ENCODE measurements around the gene CDYL.

Gene CDYL

DNA sequence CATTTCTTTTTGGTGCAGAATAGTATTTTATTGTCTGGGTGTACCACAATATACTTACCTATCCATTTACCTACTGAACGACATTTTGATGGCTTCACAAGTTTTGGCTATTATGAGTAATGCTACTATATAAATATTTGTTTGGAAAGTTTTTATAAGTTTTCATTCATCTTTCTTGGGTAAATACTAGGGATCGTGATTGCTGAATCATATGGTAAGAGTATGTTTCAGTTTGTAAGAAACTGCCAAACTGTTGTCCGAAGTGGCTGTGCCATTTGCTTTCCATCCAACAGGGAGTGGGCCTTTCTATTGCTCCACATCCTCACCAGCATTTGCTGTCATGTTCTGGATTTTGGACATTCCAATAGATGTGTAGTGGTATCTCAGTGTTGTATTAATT is 104.2 kb downstream of the CDYL start:
- DNase-seq (ENCODE audit: low read depth in 2 of 2) = no peak

DNA sequence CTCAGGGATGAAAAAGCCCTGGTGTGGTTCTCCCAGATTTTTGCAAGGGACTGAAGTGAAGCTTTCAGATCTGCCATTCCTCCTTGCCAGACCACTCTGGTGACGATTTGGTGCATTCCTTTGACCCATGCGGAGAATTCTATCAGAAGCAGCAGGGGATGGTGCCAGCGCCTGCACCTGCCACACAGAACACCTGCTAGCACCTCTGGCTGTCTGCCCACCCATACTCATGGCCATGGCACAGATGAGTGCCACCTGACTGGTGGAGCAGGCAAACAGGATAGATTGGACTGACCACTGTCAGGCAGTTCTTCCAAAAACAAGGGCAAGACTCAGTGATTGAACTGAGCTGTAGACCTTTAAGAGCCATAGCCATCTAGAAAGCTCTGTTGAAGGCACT is 107.1 kb downstream of the CDYL start:
- DNase-seq (ENCODE audit: low read depth in 2 of 2) = no peak

DNA sequence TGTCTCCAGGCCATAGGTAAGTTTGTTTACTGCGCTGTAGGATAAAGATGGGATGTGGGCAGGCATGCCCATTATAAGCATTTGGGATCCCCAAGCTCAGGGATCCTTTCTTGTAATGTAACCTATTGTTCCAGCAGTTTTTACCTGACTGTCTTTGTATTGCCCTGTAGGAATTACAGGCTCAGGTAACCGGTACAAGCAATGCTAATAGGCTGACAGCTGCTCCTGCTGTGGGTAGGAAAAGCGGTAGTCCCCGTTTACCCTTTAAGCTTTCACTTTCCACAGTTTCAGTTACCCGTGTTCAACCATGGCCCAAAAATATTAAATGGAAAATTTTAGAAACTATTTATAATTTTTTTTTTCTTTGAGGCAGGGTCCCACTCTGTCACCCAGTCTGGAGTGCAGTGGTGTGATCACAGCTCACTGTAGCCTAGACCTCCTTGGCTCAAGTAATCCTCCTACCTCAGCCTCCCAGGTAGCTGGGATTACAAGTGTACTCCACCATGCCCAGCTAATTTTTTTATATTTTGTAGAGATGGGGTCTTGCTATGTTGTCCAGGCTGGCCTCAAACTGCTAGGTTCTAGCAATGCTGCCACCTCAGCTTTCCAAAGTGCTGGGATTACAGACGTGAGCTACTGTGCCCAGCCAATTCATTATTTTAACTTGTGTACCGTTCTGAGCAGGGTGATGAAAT is 108.6 kb downstream of the CDYL start:
- no peak for DNase-seq (ENCODE audit: low read depth in 2 of 2)

DNA sequence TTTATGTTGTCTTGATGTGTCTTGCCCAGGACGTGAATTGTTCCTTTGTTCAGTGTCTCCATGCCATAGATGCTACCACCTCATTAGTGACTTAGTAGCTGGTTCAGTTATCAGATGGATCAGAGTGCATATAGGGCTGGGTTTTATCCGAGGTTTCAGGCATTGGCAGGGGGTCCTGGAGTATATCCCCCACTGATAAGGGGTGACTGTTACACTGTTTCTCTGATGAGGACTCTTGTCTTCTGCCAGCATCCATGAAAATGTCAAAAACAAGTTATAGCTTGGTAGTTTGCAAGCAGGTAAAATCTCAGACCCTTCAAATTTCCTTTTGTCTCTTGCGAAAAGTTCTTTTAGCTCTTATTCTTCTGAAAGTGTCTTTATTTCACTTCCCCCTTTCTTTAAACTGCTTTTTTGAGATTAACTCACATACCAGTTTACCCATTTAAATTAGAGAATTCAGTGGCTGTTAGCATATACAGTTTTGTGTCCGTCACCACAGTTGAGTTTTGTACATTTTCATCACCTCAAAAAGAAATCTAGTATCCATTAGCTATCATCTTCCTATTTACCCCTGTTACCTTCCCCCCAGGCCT is 109.2 kb downstream of the CDYL start:
- no peak for DNase-seq (ENCODE audit: low read depth in 2 of 2)

DNA sequence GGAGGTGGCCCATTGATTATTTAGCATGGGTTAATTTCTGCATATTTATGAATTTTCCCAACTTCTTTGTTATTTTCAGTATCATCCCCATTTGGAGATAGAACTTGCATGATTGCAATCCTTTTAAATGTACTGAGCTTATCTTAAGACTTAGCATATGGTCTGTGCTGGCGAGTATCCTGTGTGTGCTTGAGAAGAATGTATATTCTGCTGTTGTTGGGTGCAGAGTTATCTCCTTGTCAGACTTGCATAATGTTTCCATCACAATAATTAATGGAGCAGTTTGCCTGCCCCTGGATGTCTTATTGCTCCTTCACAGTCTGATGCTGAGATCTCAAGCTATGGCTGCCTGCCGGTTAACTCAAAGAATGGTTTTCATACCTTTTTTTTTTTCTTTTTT is 112.6 kb downstream of the CDYL start:
- DNase-seq (ENCODE audit: low read depth in 2 of 2) = no peak

DNA sequence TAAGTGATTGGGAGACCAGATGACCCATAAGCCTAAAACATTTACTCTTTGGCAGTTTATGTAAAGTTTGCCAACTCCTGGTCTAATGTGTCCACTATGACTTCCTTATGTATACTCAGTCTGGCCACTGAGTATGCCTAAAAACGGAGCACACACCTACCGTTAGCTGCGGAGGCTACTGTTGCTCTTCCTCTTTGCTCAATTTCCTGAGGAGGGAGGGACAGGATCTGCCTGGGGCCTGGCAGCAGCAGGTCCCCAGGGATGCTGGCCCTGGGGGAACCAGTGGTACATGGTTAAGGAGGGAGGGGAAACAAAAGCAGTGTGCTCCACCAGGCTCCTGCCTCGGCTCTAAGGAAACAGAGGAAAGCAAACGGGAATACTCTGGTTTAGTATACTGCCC is 113.5 kb downstream of the CDYL start:
- DNase-seq (ENCODE audit: low read depth in 2 of 2) = no peak

DNA sequence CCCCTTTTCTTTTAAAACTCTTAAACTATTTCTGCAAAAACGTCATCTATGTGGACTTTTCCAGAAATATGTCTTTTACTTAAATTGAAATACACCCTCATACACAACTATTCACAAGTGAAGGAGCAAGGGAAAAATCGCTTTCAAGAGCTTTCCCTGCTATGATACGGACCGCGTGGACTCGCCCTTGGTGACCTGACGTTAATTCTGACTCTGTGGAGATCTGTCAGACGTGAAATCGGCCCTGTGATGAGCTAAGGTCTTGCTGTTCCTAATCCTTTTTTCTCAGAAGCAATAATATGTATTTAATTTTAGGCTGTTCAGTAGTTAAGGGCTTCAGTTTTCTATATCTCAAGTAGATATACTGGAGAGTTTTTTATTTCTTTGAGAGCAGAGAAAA is 114.0 kb downstream of the CDYL start:
- DNase-seq (ENCODE audit: low read depth in 2 of 2) = no peak

DNA sequence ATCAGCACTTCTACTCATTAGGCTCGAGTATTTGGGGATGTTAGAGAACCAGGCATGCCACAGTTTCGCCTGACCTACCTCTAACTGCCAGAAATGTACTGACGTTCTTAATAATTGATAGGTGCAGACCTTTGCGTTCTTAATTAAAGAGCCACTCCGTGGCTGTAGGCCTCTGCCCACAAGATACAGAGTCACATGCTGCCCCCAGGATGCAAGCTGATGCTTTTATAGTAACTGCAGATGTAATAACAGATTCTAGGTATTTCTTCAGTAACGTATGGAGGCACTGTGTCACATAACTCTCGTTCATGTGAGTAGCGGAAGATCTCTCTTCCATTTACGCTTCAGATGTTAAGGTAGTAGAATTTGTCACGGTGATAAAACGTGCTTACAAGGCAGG is 114.4 kb downstream of the CDYL start:
- DNase-seq (ENCODE audit: low read depth in 2 of 2) = no peak

DNA sequence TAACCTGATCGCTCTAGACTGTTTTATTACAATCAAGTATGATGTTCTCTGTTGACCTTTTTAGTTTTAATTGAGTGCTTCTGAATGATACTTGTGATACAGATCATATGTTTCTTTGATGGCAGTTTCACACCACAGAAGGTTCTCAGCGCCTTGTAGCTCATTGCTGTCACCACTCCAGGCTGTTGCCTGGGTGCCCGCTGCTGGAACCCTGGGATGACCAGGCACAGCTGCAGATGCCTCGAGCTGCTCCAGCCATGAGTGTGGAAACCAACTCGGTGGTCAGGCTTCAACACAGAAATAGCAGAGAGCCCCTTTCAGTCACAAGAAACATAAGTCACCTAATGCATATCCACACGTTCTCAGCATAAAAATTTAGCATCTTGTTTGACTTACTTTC is 114.9 kb downstream of the CDYL start:
- DNase-seq (ENCODE audit: low read depth in 2 of 2) = no peak

DNA sequence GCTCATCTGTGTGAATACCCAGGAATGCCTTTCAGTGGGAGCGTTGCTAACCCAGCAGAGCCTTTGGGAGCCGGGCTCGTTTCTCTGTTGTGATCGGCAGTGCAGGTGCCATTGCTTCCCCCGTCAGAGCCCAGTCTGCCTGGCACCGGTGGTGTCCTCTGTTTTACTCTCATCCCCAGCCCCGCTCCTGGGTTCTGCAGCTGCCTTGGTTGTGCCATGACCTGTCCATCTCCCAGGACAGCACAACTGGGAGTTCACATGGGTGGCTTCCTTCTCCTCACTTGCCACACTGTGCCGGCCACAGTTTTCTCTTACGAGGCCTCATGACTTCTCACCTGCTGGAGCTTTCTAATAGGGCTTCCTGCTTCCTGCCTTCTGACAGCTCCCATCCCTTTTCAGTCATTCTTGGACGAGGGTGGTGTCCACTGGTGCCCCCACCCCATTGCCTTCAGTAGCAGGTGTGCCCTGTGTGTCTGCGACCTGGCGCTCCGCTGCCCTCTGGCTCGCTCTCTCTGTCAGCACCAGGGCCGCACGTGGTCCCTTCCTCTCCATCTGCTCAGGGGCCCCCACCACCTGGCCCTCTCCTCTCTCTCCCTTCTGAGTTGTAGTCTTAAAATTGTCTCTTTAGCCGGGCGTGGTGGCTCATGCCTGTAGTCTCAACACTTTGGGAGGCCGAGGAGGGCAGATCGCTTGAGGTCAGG is 116.7 kb downstream of the CDYL start:
- no peak for DNase-seq (ENCODE audit: low read depth in 2 of 2)

DNA sequence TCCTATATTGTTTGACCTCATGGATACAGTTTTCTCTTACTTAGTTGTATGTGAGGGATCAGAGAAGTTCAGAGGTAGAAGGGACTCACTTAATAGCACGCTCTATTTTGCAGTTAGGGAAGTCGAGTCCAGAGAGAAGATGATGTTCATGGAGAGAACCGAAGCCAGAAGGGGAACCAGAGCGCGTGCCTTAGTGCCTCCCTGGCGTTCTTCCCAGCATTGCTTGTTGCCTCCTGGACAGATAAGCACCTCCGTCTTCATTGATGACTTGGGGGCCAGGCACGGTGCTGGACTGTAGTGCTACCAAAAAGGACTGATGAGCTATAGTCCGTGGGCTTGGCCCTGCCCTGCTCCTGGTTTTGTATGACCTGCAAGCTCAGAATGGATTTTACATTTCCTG is 117.8 kb downstream of the CDYL start:
- no peak for DNase-seq (ENCODE audit: low read depth in 2 of 2)

DNA sequence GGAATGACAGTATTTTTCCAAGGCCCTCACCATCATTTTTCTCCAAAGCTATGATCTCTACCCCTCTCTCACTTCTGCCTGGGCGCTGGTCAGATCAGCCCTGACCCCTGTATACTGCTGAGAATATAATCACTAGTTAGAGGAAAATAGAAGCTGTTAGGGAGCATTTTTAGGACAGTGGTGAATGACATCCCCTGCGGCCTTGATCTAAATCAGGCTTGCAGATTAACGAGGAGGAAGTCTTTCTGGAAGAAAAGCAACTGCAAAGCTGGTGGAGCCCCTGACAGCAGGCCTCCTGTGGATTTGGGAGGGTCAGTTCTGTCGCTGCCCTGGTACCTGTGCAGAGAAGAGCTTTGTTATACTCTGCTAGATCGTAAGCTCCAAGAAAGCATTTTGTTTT is 119.8 kb downstream of the CDYL start:
- no peak for DNase-seq (ENCODE audit: low read depth in 2 of 2)

DNA sequence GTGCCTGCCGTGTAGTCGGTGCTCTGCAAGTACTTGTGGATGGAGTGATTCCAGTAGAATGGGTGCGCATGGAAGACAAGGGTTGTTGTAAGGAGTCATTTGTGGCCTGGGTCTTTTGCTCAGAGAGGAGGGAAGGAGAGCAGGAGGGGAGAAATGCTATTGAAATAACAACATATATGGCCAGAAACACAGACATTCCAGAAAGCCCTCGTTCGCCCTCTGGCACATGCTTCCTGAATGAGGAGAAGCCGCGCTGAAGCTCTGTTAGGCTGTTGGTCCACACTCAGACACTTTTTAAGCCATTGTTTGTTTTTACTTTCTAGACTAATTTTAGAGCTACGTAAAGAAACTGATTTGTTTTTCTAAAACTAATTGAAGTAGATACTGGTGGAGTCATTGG is 120.2 kb downstream of the CDYL start:
- DNase-seq (ENCODE audit: low read depth in 2 of 2) = no peak

DNA sequence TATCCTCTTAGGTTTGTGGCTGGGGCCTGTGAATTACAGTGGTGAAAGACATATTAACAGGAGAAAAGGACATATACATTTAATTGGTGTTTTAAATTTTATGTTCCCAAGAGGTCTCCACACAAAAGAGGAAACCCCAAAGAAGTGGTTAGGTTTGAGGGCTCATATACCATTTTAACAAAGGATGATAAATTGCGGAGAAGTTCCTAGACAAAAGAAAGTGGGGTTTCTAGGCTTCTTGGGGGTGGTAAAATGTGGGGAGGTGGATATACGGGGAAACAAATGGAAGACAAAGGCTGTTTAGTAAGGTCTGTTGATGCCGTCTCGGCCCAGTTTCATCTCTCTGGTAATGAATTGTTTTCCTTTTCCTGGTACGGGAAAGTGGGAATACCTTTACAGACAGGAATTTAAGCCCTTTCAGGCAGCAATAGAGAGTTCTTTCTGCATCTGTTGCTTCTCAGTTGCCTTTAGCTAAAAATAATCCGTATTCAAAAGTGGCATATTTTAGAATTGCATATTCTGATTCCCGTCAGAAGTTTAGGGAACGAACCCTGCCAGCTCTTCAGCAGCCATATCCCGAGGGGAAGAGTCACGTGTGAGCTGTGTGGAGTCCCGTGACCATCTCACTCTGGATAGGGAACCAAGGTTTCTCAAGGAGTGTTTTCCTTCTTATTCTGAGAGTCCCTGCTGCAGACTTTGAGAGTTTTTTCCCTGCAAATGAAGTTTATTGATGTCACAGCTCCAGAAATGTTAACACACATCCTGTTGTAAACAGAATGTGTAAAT is 123.2 kb downstream of the CDYL start:
- DNase-seq (ENCODE audit: low read depth in 2 of 2) = no peak

DNA sequence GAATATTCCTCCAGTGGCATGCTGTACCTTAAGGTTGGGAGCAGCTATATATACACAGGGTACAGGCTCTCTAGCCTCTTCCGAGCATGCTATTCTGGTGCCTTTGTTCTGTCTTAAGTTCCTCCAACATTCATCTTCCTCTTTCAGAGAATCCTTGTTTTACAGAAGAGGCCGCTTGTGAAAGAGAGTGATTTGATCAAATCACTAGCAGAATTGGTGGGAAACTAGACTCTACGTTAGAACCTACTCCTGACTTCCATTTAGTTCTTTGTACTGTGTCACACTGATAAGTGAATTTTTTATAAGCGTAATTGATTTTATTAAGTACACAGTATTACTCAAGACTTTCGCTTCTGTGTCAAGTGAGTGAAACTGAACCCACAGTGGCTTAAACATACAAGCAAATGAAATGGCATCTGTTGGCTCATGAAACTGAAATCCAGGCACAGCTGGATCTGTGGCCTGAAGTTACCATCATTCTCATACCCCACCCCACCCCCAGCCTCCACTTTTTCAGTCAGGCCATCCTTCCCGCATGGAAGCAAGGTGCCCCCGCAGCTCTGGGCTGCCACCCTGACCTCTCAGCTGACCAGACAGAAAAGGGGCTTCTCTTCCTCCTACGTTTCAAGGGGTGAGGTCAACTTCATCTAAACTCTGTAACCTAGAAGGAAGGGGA is 125.3 kb downstream of the CDYL start:
- no peak for DNase-seq (ENCODE audit: low read depth in 2 of 2)

DNA sequence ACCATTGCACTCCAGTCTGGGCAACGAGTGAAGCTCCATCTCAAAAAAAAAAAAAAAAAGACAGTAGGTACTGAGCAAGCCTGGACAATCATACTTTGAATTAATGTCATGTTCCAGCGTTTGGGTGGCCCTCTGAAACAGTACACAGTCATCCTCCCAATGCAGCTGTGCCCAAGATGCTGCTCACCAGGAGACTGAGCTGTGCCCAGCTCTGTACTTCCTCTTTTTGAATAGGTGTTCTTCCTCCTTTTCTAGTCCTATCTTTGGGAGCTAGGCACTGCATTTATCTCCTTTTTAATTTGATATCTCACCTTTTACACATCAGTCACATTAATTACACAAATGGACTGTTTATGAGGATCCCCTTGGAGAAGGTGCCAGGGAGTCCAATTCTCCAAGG is 126.2 kb downstream of the CDYL start:
- no peak for DNase-seq (ENCODE audit: low read depth in 2 of 2)

DNA sequence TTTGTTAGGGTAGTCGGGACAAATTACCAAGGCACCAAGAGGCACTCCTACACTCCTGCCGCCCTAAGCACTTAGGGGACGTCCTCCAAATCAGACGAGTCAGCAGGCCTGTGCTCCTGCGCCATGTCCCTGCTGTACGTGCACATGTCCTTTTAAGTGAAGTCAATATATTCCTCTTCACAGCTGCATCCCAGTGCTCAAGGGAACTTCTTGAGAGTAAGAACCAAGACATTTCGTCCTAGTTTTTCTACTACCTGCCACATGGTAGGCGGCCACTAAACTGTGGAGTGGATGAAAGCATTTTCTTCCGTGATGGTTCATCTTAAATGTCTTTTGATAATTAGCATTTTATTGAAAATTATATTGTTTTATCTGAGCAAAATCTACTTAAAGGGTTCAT is 126.9 kb downstream of the CDYL start:
- DNase-seq (ENCODE audit: low read depth in 2 of 2) = no peak

DNA sequence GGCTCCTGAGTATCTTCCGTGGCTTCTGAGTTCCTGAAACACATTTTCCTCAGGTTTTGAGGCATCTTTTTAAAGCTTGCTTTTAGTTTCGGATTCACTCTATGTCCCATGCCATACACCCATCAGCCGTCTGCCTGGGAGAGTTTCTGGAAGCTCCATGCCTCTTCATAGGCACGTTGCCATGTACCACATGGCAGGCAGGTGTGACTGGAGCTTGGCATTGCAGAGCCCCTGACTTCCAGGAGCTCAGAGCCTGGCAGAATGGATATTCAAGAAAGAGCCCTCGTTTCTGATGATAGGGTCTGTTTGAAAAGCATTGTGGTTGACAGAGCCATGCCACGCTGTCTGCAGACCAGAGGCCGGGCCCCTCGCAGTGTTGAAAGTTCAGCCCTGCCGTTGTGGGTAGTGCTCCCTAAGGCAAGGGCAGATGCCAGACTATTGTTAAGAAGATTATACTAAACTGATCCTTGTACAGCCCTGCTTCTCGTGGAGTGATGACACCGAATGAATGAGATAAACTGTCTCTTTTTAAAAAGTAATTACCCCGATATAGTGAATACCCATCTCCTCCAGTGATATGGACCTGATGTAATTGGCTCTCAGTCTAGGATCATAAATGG is 127.7 kb downstream of the CDYL start:
- no peak for DNase-seq (ENCODE audit: low read depth in 2 of 2)

DNA sequence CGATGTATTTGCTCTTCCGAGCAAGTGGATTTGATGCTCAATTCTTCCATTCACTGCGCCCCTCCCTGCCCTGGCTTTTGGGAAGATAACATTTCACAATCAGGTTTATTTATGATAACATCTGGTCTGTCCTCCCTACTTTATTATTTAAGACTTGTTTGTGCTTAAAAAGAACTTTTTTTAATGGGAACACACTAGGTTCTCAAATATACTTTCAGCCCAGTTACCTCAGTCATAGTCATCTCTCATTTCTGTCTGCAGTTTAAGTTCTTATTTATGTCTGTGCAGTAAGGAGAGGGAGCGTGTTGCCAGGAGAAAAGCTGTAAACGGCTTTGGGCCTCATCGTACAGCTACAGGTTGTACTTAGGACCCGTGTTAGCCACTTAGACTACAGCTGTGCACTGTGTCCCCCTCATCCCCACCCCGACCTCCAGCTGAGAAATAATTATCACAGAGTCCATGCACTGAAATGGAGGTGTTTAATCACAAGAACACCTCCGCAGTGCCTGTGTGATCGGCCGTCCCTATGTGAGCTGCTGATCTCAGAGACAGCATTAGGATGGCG is 128.3 kb downstream of the CDYL start:
- no peak for DNase-seq (ENCODE audit: low read depth in 2 of 2)

DNA sequence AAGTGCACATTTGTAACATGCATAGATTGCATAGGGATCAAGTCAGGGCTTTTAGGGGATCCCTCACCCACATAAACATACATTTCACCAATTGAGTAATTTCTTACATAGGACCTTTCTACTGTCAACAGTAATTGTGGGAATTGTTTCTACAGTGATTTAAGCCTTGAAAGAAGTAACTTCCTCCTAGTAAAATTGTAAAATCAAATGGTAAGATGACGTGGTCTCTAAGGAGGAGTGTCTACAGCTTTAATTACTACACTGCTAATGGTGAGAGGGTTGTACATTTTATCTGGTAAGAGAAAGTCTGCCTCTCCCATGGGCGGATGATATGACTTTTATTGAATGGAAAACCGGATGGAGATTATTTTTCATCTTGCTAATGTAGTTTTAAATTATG is 129.6 kb downstream of the CDYL start:
- DNase-seq (ENCODE audit: low read depth in 2 of 2) = no peak

Data from activated CD4-positive, alpha-beta T cell treated with anti-CD3 and anti-CD28 coated beads for 24 hours (primary cell).